GM18909 (cell line): Measurements from ENCODE around the gene GBP3.
"Not testable (repeated sequence)": the region's sequence is repeated elsewhere in the genome, so short reads cannot be mapped to it uniquely, and the experiment has no call there.

Experiments
- ATAC-seq: cut with Tn5 transposase; IDR thresholded peaks from one replicate; pipeline ENCODE4 v1.9.1; 2021; ENCODE audit warnings: mild to moderate bottlenecking; ENCODE audit not compliant: unreplicated experiment, poor library complexity

Gene GBP3, protein sequence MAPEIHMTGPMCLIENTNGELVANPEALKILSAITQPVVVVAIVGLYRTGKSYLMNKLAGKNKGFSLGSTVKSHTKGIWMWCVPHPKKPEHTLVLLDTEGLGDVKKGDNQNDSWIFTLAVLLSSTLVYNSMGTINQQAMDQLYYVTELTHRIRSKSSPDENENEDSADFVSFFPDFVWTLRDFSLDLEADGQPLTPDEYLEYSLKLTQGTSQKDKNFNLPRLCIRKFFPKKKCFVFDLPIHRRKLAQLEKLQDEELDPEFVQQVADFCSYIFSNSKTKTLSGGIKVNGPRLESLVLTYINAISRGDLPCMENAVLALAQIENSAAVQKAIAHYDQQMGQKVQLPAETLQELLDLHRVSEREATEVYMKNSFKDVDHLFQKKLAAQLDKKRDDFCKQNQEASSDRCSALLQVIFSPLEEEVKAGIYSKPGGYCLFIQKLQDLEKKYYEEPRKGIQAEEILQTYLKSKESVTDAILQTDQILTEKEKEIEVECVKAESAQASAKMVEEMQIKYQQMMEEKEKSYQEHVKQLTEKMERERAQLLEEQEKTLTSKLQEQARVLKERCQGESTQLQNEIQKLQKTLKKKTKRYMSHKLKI

DNA sequence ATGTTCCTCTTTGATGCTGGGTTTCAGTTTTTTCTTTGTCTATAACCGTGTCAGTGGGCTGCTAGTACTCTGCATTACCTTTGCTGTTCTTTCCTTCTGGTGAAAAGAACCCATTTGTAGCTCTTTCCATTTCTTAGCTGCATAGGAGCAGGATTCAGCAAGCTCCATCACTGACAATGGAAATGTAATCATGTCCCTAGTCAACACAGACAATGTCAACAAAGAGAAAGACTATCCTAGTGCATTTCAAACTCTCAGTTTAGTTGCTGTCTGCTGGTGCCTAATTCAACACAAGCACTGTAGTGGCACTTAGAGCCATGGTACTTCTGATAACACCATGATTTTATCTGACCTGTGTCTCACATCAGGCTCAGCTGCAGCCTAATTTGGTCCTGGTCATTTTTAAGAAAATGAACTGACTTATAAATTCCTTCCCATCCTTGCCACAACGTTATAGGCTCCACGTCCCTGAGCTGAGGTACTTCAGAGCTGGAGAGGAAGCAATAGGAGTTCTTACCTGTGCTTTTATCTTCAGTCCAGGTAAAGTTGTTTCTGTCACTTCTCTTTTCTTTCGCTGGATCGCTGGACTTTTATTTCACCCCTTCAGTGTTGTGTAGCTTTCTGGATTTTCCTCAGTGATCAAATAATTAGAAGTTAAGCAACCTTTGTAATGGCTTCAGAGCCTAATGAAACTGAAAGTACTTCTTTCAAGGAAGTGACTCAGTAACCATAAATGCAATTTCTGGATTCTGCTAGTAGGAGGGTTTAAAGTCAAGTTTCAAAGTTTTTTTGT is at the start of gene GBP3:
TSS of gene GBP3 (minus strand) at position 700 of the 793 bp plus-strand sequence. CDS start 2,145 bp downstream, outside the sequence.
- ATAC-seq, result peak; percentile 82

DNA sequence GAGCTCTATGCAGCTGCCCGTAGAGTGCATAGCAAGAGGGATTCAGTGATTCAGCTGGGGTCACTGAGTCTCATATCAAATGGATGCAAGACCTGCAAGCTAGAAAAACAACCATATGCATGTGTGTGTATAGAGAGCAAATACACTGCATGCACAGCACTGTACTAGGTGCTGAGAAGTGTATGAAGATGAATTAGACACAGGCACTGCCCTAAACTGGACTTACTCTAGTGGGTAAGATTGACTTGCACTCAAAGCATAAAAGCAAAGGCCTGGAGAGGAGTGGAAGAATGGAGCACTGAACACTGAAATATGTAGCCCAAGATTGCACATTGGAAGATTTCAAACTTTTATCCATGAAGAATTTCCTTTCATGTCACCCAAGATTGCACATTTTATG is 47.8 kb upstream of the GBP3 start:
- ATAC-seq, result no peak

DNA sequence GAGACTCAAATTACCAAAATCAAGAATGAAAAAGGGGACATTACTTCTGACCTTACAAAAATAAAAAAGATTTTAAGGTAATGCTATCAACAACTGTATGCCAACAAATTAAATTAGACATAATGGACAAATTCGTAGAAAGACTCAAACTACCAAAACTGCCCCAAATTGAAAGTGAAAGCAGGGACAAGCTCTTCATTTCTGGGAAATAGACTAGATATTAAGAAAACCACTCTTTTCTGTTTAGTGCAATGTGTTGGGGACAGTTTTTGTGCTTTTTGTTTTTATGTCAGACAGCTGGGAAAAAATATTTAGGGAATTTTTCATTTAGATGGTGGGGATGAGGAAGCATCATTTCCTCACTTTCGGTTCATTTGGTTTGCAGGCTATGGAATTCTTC is 47.3 kb upstream of the GBP3 start:
- ATAC-seq, result no peak

DNA sequence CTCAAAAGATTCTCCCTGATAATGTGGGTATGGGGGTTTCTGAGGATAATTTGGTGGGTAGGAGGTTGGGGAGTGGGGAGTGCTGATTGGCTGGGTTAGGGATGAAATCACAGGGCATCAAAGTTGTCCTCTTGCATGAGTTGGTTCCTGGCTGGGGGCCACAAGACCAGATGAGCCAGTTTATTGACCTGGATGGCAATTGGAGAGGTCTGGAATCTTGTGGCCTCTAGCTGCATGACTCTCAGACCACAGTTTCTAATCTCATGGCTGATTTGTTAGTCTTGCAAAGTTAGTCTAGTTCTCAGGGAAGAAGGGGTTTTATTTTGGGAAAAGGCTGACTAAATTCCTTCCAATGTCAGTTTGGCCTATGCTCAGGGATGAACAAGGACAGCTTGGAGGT is 45.6 kb upstream of the GBP3 start:
- ATAC-seq, result no peak

DNA sequence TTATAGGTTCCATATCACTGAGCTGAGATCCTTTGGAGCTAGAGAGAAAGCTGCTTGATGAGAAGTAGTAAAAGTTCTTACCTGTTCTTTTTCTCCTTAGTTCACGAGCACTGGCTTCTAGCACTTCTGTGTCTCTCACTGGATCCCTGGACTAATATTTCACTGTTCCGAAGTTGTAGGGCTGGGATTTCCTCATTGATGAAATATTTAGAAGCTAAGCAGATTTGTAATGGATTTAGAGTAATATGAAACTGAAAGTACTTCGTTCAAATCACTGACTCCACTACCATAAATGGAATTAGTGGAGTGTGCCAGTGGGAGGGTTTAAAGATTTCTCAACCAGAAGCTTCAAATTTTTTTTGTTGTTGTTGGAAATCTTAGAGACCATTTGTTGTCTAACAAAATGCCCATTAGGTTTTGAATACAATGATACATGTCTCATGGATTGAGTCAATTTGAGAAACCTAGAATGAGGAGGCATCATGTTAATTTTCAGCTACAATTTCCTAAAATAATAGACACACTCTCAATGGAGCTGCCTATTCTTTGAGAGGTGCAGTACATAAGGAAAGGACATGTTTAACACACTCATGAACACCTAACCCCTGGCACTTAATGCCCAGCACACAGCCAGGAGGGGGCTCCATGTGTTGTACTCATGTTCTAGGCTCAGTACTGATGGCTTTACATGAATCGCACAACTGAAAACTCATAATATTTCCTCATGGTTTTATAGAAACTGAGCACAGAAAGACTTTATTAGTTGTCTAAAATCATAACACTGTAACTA is 42.6 kb upstream of the GBP3 start, which contains the start of gene GBP1:
TSS of gene GBP1 (minus strand) at position 130 of the 790 bp plus-strand sequence. CDS start 1,974 bp downstream, outside the sequence.
- ATAC-seq, result peak; percentile 69

DNA sequence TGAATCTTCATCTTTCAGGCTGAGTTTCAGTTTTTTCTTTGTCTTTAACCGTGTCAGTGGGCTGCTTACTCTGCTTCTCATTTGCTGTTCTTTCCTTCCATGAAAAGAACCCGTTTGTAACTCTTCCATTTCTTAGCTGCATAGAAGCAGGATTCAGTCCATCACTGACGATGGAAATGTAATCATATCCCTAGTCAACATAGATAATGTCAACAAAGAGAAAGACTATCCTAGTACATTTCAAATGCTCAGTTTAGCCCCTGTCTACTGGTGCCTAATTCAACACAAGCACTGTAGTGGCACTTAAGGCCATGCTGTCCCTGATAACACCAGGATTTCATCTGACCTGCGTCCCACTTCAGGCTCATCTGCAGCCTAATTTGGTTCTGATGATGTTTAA is 42.0 kb upstream of the GBP3 start:
- peak; percentile 51 for ATAC-seq

DNA sequence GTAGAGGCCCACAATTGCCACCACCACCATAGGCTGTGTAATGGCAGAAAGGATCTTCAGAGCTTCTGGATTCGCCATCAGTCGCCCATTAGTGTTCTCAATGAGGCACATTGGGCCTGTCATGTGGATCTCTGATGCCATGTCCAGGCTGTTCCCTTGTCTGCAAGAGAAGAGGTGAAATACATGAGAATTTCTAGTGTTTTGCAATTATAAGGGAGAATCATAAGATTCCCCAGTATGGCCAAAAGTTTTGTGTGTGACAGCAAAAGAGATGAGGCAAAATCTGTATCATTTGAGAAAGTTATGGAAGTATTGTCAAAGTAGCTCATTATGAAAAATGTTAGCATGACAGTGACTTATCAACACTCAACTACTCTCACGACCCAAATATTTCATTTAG is 40.4 kb upstream of the GBP3 start:
- no peak for ATAC-seq

DNA sequence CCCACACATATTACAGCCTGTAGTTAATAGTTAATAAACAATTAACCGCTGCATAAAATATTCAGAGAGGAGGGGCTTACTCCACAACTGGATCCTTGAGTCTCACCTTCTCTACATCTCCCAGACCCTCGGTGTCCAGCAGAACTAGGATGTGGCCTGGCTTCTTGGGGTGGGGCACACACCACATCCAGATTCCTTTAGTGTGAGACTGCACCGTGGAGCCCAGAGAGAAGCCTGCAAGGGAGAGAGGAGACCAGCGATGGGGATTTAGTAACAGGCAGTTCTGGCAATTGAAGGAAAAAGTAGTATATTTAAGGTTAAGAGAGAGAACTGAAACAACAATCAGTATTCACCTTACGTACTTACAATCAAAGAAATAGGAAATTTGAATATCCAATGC is 37.4 kb upstream of the GBP3 start:
- ATAC-seq, result no peak

DNA sequence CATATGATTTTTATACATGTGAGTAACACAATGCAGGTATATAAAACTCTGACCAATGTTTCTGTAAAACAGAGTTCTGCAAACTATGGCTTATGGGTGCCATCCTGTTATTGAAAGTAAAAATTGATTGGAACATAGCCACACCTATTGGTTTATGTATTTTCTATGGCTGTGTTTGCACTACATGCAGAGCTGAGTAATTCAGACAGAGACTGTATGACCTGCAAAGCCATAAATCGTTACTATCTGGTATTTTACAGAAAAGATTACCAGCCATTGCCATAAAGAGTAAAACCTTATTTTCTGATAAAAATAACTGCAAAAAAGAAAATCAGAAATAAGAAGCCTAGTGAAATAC is 29.3 kb upstream of the GBP3 start:
- ATAC-seq, result no peak

DNA sequence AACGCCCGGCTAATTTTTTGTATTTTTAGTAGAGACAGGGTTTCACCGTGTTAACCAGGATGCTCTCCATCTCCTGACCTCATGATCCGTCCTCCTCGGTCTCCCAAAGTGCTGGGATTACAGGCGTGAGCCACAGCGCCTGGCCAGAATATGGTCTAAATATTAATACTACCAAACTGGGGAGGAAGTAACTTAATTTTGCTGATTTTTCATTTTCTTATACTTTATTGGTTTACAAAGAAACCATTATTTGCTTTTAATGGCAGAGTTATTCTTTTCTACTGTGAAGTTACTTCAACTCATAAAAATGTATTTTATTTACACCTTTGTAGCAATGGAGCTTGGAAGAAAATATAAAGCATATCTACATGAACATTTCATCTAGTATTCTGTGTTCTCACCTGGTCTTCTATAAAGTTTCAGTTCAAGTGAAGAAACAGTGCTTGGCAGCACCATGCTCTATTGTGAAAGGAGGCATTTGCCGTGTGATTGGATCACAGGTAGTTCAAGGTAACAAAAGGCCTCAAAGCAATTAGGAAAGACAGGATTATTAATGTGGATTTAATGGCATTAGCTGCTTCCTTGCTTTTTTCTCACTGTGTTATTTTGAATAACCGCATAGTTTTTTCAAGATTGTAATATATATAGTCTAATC is 28.8 kb upstream of the GBP3 start:
- no peak for ATAC-seq

DNA sequence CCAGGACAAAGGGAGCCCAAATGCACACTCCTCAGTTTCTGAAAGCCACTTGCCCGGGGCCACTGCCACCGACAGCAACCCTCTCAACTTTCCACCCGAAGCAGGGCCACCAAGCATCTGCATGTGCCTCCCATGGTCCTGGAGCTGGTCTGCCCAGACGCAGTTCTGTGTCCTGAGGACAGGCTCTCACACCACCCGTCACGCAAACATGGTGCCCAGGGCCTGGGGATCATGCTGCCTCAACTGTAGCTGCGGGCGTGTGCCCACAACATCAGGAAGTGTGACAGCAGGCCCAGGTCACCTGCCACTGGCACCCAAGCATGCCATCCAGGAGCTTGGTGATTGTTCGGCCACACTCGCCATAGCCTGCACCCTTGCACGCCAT is 28.0 kb upstream of the GBP3 start:
- no peak for ATAC-seq

DNA sequence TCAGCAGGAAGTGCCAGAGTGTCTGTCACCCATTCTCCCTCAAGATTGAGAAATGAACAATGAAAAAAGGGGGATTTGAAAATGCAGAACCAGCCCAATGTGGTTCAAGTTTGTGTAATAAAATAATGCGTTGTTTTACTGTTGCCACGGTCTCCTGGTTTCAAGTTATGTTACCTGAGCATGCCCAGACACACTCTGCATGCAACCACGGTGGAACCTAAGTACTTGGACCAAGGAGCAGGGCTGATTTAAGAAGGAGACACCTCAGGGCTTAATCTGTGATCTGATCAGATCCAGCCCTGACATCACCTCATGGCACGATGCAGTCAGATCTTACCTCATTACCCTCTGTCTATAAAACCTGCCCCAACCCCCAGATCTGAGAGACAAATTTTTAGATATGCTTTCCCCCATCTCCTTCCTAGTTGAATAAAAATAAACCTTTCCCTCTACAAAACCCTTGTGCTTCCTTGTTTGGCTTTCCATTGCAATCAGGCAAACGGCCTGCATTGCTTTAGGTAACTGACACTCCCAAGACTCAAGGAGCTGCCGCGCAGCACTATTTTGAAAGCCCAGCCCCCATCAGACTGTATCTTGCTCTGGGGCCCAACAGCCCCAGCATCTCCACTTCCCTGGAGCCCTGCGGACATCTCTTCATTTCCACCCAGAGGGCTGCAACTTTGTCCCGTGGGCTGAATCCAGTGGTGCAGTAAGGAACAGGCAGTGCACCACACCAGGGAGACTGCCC is 27.4 kb upstream of the GBP3 start:
- ATAC-seq, result not testable (repeated sequence)

DNA sequence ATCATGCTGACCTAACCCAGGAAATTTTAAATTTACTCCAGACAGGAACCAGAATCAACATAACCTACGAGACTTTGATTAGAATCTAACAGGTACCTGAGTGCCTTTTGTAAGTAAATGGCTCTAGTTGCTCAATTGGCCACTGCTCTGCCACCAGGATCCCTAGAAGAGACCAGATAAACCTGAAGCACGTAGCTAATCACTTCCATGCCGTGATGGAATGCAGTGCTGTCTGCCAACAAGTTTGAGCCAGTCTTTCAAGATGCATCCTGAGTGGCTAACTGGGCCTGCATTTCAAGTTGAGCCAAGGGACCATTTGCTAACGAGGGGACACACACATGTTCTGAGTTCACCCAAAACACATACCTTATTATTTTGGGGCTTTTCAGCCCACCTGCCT is 26.5 kb upstream of the GBP3 start:
- ATAC-seq, result not testable (repeated sequence)

DNA sequence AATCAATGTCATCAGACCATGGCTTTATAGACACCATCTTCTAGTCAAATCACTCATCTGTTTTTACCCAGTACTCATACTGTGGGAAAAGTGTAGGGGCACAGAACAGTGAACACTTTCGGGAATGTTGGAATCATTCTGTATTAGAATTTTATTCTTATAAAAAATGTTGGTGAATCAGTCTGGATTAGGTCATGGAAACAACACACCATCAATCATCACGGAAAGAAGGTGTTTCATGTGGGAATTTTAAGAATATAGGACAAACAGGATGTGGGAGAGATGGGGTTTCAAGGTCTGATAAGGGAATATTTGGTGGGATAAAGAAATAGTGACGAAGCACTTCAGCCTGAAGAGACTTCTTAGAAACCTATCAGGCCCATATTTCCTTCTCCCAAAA is 25.1 kb upstream of the GBP3 start:
- ATAC-seq, result no peak

DNA sequence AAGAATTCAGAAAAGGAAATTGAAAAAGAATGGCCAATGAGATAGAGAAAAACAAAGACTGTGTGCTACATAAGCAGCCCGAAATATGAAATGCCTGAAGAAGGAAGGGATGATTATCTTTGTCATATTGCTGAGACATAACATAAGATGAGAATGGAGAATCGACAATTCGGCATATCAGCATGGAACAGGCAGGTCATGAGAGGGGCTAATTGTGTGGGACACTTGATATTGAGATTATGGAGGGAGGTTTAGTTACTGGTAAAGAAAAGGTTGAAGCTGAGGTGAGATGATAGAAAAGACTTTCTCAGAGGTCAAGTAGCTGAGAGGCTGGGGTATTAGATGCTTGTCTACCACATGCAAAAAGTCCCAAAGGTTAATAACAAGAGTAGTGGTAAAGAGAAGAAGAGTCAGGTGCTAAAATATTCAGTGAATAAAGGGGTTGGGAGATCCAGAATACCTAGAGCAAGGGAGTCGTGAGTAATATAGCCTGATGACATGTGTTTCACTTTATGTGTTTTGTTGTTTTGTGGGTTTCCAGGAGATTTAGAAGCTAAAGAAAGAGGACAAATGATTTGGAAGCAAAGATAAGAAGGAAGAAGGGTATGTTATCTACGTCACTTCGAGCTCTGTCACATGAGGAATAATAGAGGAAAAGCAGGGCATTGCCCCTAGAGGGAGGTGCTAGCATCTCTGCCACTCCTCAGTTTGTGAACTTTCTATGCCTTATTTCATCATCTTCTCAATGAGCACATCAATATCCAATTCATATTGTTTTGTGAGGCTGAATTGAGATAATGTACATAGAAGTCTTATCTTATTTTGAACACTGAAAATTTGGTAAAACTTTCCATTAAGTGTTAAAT is 23.9 kb upstream of the GBP3 start:
- ATAC-seq, result not testable (repeated sequence)

DNA sequence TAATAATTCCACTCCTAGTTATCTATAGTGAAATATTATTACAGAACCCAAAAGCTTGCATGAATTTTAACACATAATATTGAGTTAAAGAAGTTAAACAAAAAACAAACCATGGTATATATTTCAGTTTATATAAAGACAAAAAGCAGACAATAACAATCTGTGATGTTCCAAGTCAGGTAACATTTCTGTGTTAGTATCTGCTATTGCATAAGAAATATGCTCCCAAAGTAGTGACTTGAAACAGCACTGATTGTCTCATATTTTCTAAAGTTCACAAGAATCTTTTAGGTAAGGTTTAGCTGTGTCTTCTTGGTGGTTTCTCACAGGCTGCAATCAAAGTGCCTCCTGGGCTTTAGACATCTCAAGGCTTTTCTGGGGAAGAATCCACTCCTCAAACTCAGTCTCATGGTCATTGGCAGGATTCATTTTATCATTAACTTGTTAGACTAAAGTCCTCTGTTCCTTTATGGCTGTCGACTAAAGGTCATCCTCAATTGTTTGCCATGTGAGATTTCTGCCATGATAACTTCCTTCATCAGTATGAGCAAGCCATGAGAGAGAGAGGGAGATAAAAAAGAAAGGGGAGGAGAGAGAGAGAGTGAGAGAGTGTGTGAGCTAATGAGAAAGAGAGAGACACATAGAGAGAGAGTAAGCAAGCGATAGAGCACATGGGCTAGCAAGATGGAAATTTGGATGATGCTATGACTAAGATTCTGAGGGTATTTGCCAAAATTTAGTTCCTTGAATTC is 22.5 kb upstream of the GBP3 start:
- no peak for ATAC-seq

DNA sequence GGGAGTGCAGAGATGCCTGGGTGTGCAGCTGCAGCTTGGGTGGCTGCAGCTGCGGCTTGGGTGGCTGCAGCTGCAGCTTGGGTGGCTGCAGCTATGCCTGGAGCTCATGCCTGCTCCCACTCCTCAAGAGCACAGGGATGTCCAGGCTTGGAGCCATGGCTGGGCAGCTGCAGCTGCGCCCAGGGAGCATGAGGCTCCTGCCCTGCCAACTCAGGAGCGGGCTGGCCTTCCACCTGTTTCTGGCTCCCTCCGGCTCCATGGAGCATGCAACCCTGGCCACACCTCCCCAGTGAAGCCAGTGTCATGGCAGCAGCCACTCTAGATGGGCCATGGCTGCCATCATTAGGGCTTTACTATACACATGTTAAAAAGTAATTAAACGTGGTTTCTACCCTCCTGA is 21.3 kb upstream of the GBP3 start:
- no peak for ATAC-seq

DNA sequence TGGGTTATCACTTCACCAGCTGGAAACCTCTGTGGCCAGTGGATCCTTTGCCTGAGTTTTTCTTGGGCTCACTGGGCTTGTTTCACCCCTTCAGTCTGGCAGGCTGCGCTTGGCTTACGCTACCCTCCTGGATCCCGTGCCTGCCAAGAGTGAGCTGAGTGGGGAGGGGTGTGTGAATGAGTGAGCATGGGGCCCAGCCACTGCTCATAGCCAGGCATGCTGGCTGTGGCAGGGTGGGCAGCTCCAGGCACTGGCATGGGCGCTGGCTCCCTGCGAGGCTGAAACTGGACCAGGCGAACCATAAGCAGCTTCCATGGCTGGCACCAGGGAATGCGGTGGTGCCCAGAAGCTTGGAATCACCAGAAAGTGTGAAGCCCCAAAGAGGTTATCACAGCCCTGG is 19.8 kb upstream of the GBP3 start:
- ATAC-seq, result no peak
